Activated effector memory CD4-positive, alpha-beta T cell treated with Interleukin-2 at 50 U/mL for 16 hours (primary cell): ENCODE measurements around the gene PFKFB2.

ENCODE experiments used
- DNase-seq: peaks from one replicate; pipeline ENCODE4 v3.0.0-alpha.2; 2020

PFKFB2 gene

DNA sequence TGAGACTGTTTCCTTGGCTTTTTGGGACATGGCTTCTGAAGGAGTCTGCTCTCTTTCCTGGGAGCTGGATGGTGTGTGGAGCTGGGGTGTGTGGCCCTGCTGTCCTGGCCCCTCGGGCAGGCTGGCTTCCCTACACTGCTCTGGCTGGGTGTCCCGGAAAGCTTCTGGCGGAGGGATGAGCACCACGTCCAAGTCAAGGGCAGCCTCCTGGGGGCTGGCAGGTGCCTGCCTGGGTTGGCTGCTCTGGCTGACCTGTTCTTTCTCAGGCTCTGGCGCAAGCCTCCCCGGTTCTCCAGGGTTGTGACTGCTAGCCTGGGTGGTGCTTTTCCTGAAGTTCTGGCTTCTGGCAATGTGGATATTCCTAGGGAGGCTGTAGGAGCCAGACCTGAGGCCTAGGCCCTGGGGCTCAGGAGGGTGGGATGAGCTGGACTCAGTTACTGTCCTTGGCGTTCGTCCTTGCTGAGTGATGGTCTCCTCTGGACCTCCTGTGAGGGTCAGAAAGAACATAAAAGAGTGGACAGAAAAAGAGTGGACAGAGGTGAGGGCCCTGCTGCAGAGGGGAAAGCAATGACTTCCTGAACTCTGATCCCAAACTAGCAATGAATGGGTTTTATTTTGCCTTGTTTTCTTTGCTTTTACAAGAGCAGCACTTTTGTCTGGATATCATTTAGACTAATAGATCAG, 29.9 kb upstream of the PFKFB2 start:
- no peak for DNase-seq

DNA sequence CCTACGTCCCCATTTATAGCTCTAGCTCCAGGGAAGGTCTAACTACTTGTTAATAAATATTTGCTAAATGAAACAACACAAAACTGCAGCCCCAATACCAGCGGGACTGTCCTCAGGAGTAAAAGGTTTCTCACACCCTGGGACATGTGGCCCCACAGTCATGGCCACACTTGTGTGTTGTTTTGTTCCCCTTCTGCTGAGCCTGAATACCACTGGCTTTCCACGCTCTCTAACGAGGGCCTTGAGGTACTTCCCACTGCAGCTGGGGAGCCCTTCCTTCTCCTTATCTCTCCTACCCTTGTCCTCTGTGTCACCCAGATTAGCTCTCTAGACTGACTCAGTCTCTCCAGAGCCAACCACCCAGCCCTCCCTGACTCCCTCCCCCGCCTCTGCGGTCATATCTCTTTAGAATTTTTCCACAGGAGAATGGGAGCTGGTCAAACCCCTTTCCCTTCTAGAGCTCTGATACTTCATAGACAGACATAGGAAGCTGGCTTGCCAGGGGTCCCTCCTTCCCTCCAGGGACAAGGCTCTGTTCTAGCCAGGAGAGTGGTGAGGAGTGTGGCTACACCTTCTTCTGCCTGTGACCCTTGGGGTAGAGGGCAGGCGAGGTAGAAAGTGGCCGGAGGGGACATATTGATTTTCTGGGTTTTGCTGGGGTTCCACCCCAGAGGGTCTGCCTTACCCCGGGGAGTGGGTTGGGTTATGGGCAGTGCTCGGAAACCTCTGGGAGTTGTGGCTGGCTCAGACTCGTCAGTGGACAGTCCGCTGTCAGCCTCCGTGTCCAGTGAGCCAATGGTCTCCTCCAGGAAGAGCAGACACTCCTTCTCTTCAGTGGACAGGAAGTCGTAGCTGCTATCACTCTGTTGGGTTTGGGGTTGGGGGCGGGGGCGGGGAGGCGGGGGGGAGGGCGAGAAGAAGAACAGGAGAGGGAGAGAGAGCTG, 28.6 kb upstream of the PFKFB2 start:
- no peak for DNase-seq

DNA sequence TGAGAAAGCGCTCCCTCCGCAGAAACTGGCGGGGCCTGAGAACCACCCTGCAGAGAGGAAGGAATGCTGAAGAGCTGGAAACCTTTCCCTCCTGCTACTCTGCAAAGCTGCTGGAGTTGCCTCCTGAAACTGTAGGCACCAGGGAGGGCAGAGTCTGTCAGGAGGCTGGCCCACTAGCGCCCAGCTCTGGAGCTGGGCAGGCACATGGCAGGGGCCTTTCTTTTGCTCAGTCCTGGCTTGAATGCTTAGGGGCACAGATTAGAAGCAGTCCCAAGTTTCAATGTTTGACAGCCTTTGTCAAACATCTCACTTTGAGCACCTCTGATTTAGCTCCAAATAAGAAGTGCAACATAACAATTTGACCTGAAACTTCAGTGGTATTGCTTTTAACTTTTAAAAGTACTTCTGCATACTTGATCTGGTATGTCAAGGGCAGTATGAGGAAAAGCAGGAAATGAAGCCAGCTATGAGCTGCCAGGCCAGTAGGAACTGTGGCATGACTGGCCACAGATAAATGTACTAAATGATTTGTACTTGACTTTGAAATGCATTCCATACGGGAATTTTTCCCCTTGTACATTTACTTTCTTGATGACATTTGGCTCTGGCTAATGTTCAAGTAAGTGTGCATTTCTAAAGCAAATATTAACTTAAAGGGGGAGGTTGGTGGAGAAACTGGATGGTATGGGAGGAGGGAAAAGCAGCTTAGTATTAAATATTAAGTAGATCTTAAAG, 27.8 kb upstream of the PFKFB2 start:
- no peak for DNase-seq

DNA sequence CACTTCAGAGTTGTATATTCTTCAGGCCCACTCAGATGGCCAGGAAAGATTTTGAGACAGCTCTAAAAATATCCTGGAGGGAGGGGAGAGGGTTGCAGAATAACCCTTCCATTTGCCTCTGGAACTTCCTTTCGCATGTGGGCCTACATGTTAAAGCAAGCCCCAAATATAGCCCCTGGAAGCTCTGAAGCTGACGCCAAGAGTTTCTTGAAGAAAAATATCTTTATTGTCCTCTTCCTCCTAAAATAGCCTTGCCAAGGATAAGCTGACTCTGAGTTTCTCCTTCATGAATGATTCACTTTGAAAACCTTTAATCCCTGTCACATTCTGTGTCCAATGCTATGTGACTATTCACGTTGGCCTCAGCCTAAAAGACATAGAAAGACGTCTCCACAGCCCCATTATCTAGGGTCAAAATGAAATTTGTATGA, 27.0 kb upstream of the PFKFB2 start:
- DNase-seq: no peak

DNA sequence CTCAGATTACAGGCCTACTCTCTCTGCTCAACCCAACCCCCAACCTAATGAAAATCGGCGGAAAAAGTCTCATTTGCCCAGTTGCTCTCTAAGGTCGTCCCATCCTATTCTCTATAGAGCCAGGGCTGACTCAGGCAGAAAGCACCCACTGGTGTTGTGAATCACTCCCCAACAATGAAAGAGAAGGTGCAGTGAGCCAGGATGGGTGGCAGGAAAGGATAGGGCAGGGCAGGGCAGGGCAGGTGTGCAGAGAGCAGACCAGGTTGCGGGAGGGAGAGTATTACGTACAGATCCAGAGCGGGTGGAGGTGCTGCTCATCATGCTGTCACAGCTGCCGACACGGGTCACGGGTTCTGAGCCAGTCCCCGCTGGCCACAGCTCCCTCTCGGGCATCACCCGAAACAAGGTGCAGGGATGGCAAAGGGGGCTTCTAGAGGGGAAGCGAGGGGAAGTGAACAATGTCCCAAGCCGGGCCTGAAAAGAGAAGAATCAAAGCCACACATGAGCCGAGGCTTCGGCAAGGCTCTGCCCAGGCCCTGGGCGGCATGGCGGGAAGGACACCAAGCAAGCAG, 25.8 kb upstream of the PFKFB2 start:
- no peak for DNase-seq

DNA sequence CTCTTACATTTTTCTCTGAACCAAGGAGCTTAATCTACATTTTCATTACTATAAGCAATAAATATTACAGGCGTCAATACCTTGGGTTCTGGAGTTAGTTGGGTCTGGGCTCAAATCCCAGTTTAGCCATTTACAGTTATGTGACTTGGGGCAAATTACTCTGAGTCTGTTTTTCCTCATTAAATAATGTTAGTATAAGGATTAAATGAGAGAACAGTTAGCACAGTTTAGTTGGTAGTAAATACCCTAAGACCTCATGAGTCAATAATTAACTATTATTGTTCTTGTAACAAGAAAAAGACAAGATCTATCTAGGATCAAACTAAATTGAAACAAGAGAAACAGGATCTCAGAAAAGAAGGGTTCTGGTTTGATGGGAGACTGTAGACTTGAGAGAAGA, 25.2 kb upstream of the PFKFB2 start:
- DNase-seq: no peak

DNA sequence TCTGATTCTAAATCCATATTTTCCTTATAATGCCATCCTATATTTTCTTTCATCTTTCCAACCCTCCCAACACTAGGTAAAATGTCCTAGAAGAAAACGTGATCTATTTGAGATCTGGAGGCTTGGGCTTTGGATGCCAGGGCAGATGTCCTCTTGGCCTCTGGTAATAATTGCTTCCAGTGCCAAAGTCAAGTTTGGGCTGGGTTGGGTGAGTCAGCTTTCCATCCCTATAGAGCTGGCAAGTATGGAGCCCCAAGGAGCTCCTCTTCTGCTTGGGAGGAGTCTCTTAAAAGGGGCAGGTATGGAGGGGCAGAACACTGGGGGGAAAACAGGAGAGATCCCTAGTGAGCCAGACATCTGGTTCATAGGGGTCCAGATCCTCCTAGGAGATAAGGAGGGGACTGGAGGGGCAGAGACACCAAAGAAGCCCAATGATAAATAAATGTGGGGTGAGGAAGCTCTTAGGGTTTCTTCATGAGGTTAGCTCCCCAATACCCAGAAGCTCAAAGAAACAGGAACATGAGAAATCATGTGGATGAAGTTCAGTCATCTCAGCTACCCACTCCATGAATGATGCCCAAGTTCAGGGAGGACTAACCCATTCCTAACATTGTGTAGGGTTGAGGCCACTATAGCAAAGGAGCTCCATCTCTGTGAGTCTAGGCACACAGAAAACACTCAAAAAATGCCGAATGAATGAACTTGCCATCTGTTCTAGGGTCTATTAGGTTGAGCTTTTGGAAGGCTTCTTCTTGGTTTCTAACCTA, 24.0 kb upstream of the PFKFB2 start:
- no peak for DNase-seq

DNA sequence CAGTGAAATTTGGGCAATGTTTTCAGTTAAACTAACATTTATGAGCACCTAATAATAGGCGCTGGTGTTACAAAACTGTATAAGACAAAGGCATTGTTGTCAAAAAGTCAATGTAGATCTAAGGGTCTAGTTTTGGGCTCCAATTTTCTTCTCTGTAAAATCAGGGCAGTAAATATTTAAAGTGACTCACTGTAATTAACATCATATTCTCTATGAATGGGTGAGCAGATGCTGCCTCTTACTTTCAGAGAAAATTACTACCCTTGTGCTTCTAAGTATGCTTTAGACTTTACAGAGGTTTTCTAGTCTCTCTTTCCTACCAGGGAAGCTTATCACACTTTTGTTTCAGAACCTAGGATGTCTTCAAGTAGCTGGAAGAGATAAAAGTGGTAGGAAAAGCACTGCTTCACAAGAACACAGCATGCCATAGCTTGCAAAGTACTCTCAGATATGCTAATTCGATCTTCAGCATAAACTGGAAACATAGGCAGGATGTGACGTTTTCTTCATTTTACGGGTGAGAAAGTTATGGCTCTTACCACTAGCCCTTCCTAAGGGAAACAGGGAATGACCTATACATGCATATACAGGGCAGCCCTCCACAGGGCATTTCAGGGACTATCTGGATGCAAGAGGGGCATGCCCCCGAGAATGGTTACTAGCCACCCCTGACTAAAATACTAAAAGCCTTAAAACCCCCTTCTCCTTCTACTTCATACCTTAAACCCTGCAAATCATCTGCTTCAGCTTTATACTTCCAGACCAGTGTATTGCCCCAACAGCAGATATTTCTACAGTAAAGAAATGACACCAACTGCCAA, 23.2 kb upstream of the PFKFB2 start:
- DNase-seq: no peak

DNA sequence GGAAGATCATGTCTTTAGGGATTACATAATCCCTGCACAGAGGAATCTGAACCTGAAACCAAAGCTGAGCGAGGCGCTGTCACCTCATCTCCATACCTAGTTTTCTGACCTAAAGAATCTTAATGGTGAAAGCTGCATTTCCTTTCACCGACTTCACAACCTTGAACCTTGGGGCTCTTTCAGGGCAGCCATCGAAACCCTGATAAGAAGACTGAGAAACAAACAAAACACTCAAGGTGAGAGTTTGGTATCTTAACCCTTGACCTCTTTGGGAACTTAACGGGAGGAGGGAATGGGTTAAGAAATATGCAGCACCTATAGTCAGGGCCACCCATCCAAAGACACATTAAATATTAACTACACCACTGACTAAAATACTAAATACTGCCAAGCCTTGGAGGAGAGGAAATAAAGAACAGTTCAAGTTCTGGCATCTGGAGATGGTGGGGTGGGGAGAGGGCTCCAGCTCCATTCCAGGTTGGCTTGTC, 22.5 kb upstream of the PFKFB2 start:
- DNase-seq: no peak

DNA sequence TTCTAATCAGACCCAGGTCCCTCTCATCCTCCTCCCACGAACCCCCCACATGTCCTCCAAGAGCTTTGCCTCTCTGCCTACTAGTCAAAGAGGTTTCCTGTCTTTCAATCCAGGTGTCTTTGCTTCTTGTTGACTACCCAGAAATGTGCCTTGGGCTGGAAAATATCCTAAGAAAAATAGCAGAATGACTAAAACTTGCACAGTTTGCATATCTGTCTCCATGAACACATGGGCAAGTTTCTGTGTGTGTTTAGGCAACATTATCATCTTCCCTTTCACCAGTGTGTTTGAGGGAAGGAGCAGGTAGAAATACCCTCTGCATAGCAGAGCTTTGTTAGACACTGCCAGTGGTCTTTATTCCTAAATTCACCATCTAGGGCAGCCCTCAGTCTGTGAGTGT, 22.1 kb upstream of the PFKFB2 start:
- no peak for DNase-seq

DNA sequence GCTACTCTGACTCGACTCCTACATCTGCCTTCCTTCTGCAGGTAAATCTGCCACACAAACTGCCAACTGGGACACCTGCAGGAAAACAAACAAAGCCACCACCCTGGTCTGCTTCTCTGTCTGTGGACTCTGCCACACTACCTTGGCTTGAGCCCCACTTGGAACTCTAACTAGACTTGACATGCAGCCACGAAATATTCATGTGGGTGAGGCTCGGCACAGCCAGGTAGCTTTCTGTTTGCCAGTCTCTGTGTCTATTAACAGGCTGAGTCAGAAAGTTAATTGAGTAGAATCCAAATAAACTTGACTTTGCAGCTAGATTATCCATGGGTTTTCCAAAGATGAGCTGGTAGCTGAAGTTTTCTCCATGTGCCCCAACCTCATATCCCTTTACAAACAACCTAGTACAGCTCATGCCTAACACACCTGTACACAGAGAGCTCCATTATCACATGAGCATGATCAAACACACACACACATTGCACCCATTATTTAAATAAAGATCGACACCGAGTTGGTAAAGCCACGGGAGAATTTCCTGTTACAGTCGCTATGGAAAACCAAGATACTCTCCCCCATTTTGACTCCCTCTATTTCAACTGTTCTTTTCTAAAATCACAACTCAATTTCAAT, 21.3 kb upstream of the PFKFB2 start:
- DNase-seq: no peak

DNA sequence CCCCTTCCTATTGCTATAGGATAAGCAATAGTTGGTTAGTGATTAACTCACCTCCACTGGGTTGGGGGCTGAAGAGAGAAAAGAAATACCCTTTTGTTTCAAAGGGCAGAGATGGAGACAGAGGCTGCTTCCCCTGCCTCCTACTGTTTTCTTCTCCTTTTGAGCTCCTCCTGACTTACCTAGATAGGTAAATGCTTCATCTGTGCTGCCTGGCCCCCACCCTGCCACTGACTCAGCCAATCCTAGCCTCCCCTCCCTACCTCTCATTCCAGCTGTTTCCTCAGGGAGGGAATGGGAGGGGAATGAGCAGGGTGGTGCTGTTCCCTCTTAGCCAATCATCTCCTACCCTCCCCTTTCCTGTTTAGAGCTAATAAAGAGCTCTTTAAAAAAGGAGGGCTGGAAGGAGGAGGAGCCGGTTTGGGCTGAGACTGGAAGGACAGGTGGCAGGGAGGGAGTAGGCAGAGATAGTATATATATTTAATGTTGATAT, 20.5 kb upstream of the PFKFB2 start, which contains the start of gene C1orf116:
TSS of gene C1orf116 (minus strand) at position 229 of the 490 bp plus-strand sequence. CDS start 5,158 bp downstream, outside the sequence.
- no peak for DNase-seq

DNA sequence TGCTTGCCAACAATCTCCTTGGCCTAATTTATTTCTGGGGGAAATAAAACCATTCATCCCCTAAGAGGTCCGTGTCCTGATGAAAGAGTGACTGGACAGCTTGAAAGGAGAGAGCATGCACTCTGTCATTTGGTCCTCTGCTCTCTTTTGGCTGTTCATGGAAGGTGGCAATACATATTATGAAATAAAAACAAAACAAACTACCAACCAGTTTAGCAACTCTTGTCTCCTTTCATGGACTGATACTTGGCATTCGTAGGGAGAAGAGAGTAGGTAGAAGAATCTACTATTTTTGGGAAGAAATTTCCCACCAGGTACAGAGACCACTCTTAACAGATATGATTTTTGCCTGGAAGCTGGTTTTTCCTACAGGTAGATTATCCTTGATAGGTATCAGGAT, 19.8 kb upstream of the PFKFB2 start:
- DNase-seq: no peak

DNA sequence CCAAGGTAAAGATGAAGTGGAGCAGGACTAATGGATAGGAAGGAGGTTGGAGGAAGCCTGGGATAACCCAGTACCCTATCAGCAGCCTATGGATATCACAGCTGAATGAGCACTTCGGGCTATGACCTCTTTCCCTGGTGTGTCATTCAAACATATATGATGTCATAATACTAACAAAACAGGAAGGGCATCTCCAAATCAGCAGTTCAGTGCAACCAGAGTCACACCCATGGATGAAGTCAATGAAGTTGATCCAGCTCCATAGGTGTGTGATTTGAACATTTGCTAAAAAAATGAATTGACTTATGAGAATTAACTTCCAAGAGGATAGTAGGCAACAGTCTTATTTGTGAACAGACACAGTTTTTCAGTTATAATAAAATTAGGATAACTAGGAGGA, 18.9 kb upstream of the PFKFB2 start:
- DNase-seq: no peak

DNA sequence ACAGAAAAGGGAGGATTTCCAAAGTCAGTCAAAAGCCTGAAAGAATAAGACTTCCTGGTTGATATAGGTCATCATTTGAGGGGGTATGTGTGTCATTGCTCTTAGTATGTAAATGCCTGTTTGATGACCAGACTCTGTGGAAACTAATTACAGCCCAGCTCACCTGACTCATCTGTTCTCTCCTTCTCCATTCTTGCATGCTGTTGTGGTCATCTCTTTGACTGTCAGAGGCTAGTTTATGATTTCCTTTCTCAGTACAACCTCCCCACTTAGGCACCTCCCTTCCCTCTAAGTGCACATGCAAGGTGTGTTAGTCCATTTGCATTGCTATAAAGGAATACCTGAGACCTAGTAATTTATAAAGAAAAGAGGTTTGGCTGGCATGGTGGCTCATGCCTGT, 18.1 kb upstream of the PFKFB2 start:
- DNase-seq: no peak

DNA sequence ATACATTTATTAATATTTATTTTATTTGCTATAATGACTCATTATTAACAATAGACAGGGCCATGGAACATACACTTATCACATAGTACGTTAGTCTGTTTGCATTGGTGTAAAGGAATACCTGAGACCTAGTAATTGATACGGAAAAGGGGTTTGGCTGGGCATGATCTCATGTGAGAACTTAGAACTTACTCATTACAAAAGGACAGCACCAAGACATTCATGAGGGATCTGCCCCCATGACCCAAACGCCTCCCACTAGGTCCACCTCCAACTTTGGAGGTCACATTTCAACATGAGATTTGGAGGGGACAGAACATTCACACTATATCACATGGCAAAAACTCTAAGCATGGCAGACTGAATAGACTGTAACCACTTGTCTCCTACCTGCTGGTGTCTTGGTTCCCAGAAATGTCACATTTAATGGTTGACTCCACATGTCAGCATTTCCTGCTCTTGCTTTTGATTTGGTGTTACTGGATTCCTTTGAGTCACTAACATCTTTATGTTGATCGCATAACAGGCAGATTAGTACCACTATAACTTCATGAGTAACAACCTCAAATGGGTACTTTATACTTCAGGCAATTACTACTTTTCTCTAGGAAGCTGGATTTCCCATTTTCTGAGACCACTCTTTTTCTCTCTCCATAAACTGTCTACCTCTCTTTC, 17.1 kb upstream of the PFKFB2 start:
- DNase-seq: no peak

DNA sequence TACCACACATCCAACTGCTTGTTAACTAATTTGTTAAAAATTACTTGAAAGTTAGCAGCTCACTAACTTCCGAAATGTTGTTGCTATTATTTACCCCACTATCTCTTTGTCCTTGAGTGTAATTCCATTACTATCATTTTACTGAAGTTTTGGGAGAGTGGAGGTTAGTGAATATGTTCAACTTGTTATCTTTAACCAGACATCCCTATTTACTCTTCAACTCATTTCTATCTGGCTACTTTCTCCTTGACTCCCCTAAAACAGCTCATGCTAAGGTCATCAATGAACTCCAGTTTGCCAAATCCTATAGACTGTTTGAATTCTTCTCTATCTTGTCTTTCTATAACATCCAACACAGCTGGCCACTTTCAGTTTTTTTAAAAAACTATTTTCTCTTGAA, 16.2 kb upstream of the PFKFB2 start:
- no peak for DNase-seq

DNA sequence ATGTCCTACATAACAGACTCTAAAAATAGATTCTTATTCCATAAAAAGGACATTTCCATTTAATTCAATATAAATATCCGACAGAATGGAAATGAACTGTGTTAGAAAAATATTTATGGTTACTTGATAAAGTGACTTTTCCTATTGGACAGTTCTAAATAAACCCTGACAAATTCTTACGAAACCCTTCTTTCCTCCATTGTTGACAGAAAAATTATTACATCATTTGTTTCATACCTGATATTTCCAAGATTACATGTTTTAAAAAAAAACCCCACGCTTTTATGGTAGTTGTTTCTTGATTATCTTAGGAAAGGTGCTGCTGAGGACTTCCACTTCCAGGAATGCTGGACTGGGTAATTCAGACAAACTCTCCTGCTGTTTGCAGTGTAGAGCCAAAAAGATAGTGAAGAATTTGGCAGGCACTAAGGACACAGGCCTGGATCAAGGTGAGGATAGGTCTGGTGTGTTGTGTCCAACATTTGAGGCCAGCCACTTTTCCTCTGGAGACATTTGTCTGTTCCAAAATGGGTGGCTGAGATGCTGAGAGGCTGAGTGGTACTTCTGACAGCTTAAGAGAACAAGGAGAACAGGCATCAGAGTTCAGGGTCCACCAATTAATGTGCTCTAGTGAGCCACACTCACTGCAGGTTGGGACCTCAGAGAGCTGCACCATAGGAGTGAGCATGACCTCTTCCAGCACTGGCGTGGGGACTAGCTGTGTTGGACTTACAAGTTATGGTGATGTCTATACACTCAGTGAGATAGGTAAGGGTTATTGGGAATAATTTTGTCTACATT, 13.5 kb upstream of the PFKFB2 start:
- no peak for DNase-seq

DNA sequence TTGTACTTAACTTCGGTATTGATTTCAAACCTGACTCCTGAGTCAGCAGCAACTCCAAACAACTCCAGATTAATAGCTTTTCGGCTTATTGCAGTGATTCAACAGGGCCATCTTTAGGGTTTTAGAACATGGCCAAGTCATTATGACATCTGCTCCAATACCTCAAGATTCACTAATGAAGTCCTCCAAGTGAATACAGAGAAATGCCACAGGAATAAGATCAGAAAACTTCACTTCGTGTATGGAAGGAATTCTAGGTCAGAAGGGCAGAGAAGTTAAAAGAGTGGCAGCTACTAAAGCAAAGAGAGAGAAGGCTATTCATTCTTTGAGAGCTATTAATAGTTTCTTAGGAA, 12.9 kb upstream of the PFKFB2 start:
- DNase-seq: no peak
